ENCODE data around the gene OR6N2. TPM values are rescaled to one million over a fixed set of nuclear protein-coding genes. Genes with fewer than 3 reads are reported as not detected.

Gene OR6N2
- total and polyA plus RNA-seq, 4 donors: not detected

- H3K4me3 ChIP-seq (ENCODE audit: low read depth in 1 of 3, low read length in 3 of 3): no peak overlapping the region
- no peak for TF ChIP-seq EGR1 (IDR thresholded peaks at IDR 0.05; ENCODE audit: low read depth in 2 of 2)
- no peak for TF ChIP-seq CTCF (IDR thresholded peaks at IDR 0.05; ENCODE audit: low read depth, low read length, missing input control)
- no peak for TF ChIP-seq HNF4G (IDR thresholded peaks at IDR 0.05)
- no peak for TF ChIP-seq TAF1 (conservative IDR thresholded peaks at IDR 0.05)
- no peak for TF ChIP-seq YY1 (IDR thresholded peaks at IDR 0.05)
- TF ChIP-seq RXRA (IDR thresholded peaks at IDR 0.05): no peak
- TF ChIP-seq, protein P1, sequence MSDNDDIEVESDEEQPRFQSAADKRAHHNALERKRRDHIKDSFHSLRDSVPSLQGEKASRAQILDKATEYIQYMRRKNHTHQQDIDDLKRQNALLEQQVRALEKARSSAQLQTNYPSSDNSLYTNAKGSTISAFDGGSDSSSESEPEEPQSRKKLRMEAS (IDR thresholded peaks at IDR 0.05): no peak
- TF ChIP-seq ZBTB33 (IDR thresholded peaks at IDR 0.05): no peak
- TF ChIP-seq FOXA2 (IDR thresholded peaks at IDR 0.05): no peak
- TF ChIP-seq FOXA1 (IDR thresholded peaks at IDR 0.05): no peak
- TF ChIP-seq ATF3 (IDR thresholded peaks at IDR 0.05): no peak
- TF ChIP-seq NR2F2 (IDR thresholded peaks at IDR 0.05): no peak
- TF ChIP-seq HNF4A (conservative IDR thresholded peaks at IDR 0.05): no peak
- no peak for TF ChIP-seq JUND (IDR thresholded peaks at IDR 0.05)
- no peak for TF ChIP-seq SP1 (IDR thresholded peaks at IDR 0.05)
- TF ChIP-seq REST (IDR thresholded peaks at IDR 0.05): no peak
- no peak for TF ChIP-seq GABPA (IDR thresholded peaks at IDR 0.05 in 1 of 2, conservative IDR thresholded peaks at IDR 0.05 in 1 of 2)
- no peak for TF ChIP-seq RAD21 (IDR thresholded peaks at IDR 0.05)
- H3K27me3 ChIP-seq (ENCODE audit: control insufficient read depth in 4 of 4, insufficient read depth in 4 of 4, low read length in 3 of 4): no peaks in the 10 kb centered on the region
- peak overlapping the region in 1 of 2 donors; percentile 47 for H3K27ac ChIP-seq (ENCODE audit: low read depth in 1 of 2, low read length in 2 of 2)
- WGBS: 73% methylated on average over 1 of the region's 1 CpG
- no peaks in the 10 kb centered on the region for H3K36me3 ChIP-seq (ENCODE audit: control insufficient read depth in 4 of 4, insufficient read depth in 3 of 4, low read depth in 1 of 4, low read length in 3 of 4)
- no peak for DNase-seq (ENCODE audit: low spot score)
- H3K9ac ChIP-seq (ENCODE audit: low read depth in 1 of 2, low read length in 2 of 2): no peak overlapping the region
- H3K9me3 ChIP-seq (ENCODE audit: control insufficient read depth in 4 of 4, low read length in 3 of 4): peaks cover 0 to 4% (median 0%) of the 10 kb centered on the region in 4 donors
- H3K4me1 ChIP-seq (ENCODE audit: control insufficient read depth in 4 of 4, insufficient read depth in 4 of 4, low read length in 3 of 4): no peaks in the 10 kb centered on the region
Measured at GRCh38 chr1:158818560-158818959, 37.6 kb upstream of the OR6N2 start.
